ENCODE measurements around the gene DEPDC4.

The DEPDC4 gene

DNA sequence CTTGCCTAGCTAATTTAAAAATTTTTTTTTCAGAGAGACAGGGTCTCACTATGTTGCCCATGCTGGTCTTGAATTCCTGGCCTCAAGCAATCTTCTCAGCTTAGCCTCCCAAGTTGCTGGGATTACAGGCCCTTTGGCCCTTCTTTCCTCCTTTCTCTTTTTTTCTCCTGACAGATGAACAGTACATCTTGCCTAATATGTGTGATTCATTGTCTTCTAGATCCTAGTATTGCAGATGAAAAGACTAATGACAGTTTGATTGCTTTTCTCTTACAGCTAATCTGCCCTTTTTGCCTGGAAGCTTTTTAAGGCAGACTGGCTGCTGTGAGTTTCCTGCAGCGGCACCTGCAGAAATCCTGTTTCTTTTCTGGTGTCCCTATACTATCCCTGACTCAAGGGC, 12.0 kb downstream of the DEPDC4 start:
- H3K4me3 ChIP-seq (ENCODE audit: low read depth, low read length), result no peak overlapping the region
- TF ChIP-seq, protein P1, sequence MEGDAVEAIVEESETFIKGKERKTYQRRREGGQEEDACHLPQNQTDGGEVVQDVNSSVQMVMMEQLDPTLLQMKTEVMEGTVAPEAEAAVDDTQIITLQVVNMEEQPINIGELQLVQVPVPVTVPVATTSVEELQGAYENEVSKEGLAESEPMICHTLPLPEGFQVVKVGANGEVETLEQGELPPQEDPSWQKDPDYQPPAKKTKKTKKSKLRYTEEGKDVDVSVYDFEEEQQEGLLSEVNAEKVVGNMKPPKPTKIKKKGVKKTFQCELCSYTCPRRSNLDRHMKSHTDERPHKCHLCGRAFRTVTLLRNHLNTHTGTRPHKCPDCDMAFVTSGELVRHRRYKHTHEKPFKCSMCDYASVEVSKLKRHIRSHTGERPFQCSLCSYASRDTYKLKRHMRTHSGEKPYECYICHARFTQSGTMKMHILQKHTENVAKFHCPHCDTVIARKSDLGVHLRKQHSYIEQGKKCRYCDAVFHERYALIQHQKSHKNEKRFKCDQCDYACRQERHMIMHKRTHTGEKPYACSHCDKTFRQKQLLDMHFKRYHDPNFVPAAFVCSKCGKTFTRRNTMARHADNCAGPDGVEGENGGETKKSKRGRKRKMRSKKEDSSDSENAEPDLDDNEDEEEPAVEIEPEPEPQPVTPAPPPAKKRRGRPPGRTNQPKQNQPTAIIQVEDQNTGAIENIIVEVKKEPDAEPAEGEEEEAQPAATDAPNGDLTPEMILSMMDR (IDR thresholded peaks at IDR 0.05; ENCODE audit: borderline replicate concordance, insufficient read depth, low read depth, low read length), result no peak

DNA sequence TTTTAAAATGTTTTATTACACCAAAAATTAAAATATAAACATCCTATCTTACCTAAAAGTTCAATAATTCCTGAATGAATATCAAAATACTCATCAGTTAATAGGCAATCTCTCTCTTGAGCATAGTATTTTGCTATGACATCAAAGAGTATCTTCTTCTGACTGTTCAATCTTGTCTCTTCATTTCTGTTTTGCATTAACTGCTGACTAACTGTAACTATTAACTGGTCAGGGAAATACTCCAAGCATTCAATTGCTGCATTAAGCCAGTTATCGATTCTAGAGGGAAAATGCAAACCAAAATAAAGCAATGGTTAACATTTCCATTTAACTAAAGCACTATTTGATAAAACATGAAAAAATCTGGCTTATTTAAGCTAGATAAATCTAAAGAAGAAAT, 13.4 kb downstream of the DEPDC4 start:
- H3K4me3 ChIP-seq (ENCODE audit: low read depth, low read length), result no peak overlapping the region
- TF ChIP-seq, protein P1 (IDR thresholded peaks at IDR 0.05; ENCODE audit: borderline replicate concordance, insufficient read depth, low read depth, low read length), result no peak

DNA sequence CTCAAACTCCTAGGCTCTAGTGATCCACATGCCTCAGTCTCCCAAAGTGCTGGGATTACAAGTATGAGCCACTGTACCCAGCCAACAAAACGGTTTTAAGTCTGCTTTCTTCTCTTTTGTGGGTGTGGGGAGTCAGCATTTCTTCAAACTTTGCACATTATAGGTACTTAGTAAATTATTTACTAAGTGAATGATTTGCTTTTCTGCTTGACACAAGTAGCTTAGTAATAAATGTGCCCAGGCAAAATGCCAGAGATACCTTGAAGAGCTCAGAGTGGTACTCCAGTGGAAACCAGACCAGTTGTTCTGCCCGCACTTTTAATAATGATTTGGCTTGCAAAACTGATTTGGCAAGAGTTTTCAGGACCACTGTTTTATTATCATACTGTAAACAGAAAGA, 15.0 kb downstream of the DEPDC4 start:
- TF ChIP-seq, protein P1 (IDR thresholded peaks at IDR 0.05; ENCODE audit: borderline replicate concordance, insufficient read depth, low read depth, low read length), result no peak
- no peak overlapping the region for H3K4me3 ChIP-seq (ENCODE audit: low read depth, low read length)

DNA sequence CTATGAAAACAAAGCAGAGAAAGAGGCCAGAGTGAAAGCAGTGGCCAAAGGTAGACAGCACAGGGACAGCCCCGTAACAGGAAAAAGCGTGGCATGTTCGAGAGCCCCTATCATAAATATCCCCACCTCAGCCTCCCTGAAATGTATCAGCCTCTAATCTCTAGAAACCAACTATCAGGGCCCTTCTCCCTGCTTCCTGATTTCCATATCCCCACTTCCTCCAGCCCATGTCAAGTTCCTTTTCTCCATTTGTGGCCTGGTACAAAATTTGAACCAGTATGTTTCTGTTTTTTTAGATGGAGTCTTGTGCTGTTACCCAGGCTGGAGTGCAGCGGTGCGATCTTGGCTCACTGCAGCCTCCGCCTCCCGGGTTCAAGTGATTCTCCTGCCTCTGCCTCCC, 16.9 kb downstream of the DEPDC4 start:
- H3K4me3 ChIP-seq (ENCODE audit: low read depth, low read length), result no peak overlapping the region
- TF ChIP-seq, protein P1 (IDR thresholded peaks at IDR 0.05; ENCODE audit: borderline replicate concordance, insufficient read depth, low read depth, low read length), result no peak

DNA sequence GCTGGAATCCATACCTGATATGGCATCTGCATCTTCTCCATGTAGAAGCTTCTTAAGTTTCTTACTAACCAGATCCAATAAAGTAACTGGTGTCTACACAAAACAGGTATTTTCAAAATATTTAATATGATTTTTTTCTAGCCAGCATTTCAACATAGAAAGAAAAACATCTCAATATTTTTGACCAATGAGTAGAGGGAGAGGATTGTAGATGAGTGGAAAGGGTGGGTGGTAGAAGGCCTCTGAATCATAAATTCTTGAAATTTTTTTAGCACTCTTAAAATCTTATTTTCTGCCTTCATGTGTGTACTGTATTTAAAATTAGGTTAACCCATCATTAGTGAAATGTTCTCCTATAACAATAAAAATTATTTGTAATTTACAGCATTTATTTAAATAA, 18.0 kb downstream of the DEPDC4 start:
- H3K4me3 ChIP-seq (ENCODE audit: low read depth, low read length), result no peak overlapping the region
- TF ChIP-seq, protein P1 (IDR thresholded peaks at IDR 0.05; ENCODE audit: borderline replicate concordance, insufficient read depth, low read depth, low read length), result no peak

DNA sequence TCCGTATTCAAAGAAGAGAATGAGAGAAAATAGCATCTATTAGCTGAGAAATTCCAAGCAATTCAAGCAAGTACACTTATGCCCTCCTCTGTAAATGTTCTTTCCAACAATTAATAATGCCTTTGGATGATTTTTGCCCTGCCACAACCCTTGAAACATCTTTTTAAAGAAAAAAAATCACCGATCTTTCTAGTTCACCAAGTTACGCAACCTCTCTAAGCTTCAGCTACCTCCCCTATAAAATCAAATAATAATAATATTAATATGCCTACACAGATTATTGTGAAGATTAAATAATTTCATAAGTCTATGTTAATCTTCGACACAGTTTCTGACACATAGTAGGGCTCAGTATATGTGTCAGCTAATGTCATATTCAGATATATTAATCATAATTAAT, 19.1 kb downstream of the DEPDC4 start:
- TF ChIP-seq, protein P1 (IDR thresholded peaks at IDR 0.05; ENCODE audit: borderline replicate concordance, insufficient read depth, low read depth, low read length), result no peak
- H3K4me3 ChIP-seq (ENCODE audit: low read depth, low read length), result no peak overlapping the region

DNA sequence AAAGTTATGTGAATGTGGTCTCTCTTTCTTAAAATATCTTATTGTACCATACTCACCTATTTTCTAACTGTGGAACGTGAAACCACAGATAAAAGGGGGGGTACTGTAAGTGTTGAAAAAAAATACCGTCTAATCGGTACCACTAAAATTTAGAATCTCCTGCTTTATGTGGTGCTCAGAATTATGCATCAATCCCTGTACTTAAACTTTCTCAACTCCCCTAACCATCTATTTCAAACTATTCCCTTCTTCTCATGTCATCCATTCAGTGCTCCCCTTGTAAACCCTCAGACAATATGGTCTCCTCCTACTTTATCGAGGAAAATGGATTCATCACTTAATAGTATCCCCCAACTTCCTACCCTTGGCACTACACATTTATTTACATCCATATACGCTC, 23.7 kb downstream of the DEPDC4 start:
- H3K4me3 ChIP-seq (ENCODE audit: low read depth, low read length), result no peak overlapping the region
- TF ChIP-seq, protein P1 (IDR thresholded peaks at IDR 0.05; ENCODE audit: borderline replicate concordance, insufficient read depth, low read depth, low read length), result no peak
